GM18861 (cell line): ENCODE data around the gene RPL38.

ENCODE experiments used
- ATAC-seq: cut with Tn5 transposase; IDR thresholded peaks from one replicate; pipeline ENCODE4 v1.9.1; 2021; ENCODE audit not compliant: unreplicated experiment

Gene RPL38

DNA sequence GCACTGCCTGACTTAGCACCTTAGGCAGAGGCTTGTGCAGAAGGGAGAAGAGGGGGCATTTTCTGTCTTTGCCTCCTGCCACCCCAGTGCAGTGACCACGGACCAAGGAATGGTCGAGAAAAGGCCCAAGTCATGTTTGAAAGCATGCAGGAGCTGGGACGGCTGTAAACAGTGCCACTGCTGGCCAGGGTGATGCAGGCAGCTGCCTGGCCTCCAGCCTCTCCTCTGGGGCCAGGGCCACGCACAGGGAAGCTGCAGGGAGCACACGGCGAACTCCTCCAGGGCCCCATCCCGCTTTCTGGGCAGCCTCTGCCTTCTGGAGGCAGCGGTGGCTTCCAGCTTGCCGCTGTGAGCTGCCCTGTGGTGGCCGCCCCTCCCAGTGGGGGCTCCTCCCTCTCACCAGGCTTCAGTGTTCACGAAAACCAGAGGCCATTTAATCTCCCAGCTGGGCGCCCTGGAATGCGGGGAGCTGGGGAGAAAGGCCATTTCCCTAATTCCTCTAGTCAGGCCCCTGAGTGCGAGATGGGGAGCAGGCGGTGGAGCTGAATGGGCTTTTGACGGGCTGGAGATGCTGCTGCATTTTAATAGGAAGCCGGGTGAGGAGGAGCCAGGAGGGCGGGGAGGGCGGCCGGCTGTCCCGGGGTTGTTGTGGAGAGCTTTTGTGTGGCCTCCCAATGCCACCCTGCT, 41.8 kb downstream of the RPL38 start:
- no peak for ATAC-seq

DNA sequence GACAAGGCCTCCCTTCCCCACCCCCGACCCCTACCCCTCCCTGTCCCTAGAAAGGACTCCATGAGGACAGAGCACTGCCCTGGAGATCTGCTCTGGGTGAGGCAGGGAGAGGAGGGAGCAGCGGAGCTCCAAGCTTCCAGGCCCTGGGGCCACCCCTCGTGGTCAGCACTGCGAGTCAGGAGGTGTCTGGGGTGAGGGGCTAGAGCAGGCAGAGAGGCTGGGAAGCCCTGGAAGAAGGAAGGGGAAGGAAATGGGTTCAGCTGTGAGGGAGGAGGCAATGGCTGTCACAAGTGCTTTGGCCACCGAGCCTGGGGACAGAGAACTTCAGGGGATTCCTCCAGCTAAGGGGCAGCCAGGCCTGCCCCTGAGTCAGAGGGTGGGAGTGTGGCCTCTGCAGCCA, 42.4 kb downstream of the RPL38 start:
- ATAC-seq, result no peak

DNA sequence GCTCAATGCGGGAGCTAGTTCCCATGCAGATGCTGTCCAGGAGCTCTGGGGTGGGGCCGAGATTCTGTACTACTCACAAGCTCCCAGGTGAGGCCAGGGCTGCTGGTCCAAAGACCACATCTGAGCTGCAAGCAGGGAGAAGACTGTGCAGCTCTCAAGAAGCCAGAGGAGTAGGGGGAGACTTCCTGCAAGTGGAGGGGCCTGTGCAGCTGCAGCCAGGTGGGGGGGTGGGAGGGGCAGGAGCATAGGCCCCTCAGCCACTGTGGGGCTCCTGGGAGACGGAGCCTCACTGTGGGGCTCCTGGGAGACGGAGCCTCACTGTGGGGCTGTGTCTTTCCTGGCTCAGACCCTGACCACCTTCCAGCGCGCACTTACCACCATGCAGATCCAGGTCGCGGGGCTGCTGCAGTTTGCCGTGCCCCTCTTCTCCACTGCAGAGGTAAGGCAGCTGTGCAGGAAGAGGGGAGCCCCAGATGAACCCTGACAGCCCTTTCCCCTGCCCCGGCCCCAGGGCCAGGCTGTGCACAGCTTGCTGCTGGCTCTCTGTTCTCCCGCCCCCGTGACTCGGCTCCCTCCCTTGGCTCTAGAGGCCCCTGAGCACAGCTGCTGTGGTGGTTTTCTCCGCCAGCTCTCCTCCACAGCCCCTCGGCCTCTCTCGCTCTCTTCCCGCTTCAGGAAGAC, 46.3 kb downstream of the RPL38 start:
- ATAC-seq, result no peak

DNA sequence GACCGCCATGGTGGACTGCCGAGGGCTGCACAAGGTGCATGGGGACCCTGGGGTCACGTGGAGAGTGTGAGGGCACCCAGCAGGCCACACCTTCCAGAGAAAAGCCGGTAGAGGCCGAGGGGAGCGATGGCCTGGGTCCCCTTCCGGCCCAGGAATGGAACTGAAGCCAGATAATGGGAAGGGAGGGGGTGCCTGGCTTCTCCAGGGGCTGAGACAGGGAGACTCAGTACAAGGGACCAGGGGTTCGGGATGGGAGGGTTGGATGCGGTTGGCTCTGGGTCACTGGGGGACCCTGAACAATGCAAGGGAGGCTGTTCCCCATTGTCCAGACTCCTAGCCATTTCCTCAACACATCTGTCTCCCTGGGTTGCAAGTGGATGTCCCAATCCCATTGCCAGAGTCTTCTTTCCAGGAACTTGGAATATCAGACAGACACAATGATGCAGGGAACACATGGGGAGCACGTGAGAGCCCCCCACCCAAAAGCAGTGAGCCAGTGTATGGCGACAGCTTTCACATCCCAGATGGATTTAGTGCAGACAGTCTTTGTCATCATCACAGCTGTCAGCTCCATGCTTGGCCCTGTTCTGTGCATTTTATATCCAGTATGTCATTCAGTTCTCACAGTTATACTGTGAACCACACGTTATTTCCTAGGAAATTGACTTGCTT, 47.0 kb downstream of the RPL38 start:
- ATAC-seq, result no peak

DNA sequence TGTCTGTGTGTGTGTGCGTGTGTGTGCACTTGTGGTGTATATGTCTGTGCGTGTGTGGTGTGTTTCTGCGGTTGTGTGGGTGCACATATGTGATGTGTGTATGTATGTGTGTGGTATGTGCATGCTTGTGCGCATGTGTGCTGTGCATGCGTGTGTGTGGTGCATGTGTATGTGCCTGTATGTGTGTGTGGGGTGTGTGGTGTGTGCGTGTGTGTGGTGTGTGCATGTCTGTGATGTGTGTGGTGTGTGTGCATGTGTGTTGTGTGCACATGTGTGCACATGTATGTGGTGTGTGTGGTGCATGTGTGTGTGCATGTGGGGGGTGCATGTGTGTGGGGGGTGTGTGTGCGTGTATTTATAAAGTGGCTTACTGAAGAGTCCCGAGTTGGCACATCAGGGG, 47.6 kb downstream of the RPL38 start:
- no peak for ATAC-seq

DNA sequence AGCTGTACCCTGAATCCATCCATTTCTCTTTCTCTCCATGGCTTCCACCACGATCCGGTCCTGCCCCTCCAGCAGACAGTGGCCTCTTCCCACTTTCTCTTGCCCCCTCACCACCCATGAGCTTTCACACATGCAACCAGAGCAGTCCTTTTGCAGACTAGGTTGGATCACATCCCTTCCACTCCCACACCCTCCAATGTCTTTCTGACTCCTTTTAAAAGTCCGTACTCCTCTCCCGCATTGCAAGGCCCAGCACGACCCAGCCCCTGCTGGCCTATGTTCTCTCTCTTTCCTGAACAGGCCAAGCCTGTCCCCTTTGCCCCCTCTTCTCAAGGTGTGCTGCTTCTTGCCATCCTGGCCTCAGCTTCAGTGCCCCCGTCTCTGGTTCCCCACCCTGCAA, 48.1 kb downstream of the RPL38 start:
- no peak for ATAC-seq

DNA sequence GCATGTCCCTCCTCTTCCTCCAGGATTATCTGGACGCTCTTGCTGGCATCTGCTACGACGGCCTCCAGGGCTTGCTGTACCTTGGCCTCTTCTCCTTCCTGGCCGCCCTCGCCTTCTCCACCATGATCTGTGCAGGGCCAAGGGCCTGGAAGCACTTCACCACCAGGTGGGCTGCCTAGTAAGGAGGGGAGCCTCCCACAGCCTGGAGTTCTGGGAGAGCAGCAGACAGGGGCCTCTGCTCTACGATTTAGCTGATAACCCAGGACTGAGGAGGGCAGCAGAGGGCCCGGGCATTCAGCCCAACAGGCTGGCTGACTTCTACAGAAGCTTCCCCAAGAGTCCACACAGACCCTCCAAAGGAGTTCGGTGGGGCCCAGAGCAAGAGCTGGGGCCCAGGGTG, 48.7 kb downstream of the RPL38 start:
- ATAC-seq, result no peak

DNA sequence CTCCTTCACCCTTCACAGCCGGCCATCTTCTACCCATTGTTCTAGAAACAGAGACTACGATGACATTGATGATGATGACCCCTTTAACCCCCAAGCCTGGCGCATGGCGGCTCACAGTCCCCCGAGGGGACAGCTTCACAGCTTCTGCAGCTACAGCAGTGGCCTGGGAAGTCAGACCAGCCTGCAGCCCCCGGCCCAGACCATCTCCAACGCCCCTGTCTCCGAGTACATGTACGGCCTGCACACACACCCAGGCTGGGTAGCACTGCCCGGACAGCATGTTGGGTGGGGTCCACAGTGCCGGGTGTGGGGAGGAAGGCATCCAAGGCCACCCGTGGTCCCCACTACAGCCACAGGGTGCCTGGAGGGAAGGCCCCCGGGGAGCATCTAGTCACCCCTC, 49.6 kb downstream of the RPL38 start:
- no peak for ATAC-seq

DNA sequence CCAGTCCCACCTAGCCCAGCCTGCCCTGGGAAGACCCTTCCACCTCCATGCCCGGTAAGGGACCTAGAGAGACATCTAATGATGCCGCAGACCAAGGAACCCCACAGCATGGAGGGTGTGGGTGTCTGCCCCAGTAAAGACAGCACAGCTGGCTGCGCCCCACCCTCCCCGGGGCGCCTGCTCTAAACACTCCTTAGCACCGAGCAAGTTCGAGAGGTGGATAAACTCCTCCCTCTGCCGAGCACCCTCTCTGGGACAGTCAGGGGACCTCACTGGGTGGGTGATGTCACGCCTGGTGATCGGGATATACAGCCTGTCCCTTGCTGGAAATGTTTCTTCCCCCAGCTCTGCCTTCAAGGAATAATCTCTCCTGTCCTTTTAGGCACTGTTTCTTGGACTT, 53.8 kb downstream of the RPL38 start:
- ATAC-seq, result no peak

DNA sequence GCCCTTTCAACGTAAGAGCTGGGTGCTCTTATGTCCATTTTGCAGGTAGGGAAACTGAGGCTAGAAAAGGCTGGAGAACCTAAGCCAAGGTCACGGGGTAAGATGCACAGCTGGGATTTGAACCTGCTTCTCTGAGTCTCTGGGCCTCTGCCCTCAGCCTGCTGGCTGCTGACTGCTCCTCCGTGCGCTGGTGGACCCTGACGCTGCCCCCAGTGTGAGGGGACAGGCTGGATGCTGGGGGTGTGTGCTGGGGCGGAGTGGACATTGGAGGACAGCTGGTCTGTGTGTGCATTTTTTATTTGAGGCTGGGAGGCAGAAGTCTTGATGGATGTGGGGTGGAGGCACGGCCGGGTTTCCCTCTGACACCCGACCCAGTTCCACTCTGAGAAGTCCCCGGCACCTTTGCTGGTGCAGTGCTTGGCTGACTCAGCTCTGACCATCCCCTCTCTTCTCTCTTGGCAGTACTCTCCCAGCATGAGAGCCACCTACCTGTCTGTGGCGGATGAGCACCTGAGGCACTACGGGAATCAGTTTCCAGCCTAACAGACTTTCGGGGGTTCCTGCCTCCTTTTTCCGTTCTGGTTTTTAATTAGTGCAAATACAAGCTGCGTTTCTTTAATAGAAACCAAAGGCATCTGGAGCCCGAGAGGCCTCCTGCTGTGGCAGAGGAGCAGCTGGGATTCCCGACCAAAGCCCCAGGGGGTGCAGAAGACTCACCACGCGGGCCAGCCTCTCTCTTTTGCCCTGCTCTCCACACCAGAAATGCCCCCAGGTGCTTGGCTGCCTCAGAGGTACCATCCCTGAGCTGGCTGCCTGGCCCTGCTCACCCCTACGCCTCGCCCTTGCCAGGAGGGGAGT, 56.4 kb downstream of the RPL38 start:
- ATAC-seq, result no peak
